Heart left ventricle (tissue), 13 donors: ENCODE data around the gene DES.

Source experiments
- POLR2A ChIP-seq, 2 donors: fragments of 450-650 bp; IDR thresholded peaks; one replicate each; pipeline ENCODE4 v1.6.1; 2017; ENCODE audit warnings: antibody characterized with exemption in 2 of 2, mild to moderate bottlenecking in 2 of 2, moderate library complexity in 2 of 2
- TF ChIP-seq, protein P1 (sequence below), 12 donors: fragments of 200-600 bp; sonication (generic) in 4 of 12; IDR thresholded peaks; one replicate each; pipeline versions ENCODE4 v1.5.0 to v1.8.0; 2018 to 2022; ENCODE audit warnings: antibody characterized with exemption in 12 of 12, mild to moderate bottlenecking in 5 of 12
- donor health status: ischemic (EF 13 %, LVEDD 7.1; RV severe dilation, severe dysfunction).
- donor health status: DM: no; HTN: yes; CAD: no.
- donor health status: DM: no; HTN: no; CAD: no.
- donor health status: ischemic (EF 25% LVEDD 6.9; RV normal size, moderate dysfunction).
- donor health status: ischemic (EF 25% LVEDD 5.7; RV mildly dilated, moderate dysfunction).
- donor health status: ischemic (EF 35%, LVEDD 5.7; RV mildly dilated, moderate dysfunction).
- donor health status: nonischemic (EF 11% LVEDD 7.7; RV severe dilation, severe dysfunction).
- donor health status: DM: yes; HTN: yes; CAD: no.
- donor health status: PGD.
- donor health status: ischemic (EF 29% LVEDD 5.4; RV normal size, mild dysfunction).
- donor health status: nonischemic (EF 23%, LVEDD 6.1; RV moderate dilation, normal function).

GRCh38 chr2:219402665-219403515 lies 15.3 kb upstream of the DES start:
- no peak for TF ChIP-seq POLR2A (IDR thresholded peaks at IDR 0.05)
- TF ChIP-seq, protein P1, sequence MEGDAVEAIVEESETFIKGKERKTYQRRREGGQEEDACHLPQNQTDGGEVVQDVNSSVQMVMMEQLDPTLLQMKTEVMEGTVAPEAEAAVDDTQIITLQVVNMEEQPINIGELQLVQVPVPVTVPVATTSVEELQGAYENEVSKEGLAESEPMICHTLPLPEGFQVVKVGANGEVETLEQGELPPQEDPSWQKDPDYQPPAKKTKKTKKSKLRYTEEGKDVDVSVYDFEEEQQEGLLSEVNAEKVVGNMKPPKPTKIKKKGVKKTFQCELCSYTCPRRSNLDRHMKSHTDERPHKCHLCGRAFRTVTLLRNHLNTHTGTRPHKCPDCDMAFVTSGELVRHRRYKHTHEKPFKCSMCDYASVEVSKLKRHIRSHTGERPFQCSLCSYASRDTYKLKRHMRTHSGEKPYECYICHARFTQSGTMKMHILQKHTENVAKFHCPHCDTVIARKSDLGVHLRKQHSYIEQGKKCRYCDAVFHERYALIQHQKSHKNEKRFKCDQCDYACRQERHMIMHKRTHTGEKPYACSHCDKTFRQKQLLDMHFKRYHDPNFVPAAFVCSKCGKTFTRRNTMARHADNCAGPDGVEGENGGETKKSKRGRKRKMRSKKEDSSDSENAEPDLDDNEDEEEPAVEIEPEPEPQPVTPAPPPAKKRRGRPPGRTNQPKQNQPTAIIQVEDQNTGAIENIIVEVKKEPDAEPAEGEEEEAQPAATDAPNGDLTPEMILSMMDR (IDR thresholded peaks at IDR 0.05): peak; percentile 81 to 94 (median 88)
